Activated T-cell treated with anti-CD3 and anti-CD28 coated beads for 48 hours (primary cell): ENCODE data around the gene MAML2.

Experiments used
- DNase-seq: peaks from one replicate; pipeline ENCODE4 v3.0.0-alpha.2; 2020; ENCODE audit warnings: low read depth

Gene MAML2

DNA sequence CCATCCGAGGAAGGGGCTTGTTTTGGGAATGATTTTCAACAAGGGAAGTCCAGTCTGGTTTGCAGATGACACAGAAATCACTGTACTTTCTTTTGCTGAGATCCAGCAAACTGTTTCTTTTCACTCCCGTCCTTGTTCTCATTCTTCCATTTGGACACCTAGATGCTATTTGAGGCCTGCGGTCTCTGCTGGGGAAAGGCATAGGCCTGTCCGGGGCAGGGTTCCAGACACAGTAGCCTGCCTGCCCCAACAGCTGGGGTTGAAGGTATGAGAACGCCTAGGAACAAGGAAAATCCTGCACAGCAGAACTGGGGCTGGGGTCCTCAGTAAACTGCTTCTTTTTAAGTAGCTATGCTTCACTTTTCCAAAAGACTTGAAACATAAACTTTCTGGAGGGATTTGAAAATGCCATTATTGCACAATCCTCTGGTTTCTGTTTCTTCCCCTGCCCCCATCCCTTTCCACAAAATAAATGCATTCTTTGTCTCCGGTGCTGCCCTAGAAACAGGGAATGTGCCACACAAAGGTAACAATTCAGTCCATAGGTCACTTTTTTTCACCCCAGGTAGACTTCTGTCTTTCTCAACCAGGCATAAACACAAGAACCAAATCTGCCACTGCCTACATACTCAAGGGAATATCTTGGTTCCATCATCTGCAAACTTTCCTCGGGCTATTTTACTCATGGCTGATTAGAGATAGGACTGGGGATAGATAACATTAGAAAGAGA is 244.3 kb downstream of the MAML2 start:
- DNase-seq = no peak

DNA sequence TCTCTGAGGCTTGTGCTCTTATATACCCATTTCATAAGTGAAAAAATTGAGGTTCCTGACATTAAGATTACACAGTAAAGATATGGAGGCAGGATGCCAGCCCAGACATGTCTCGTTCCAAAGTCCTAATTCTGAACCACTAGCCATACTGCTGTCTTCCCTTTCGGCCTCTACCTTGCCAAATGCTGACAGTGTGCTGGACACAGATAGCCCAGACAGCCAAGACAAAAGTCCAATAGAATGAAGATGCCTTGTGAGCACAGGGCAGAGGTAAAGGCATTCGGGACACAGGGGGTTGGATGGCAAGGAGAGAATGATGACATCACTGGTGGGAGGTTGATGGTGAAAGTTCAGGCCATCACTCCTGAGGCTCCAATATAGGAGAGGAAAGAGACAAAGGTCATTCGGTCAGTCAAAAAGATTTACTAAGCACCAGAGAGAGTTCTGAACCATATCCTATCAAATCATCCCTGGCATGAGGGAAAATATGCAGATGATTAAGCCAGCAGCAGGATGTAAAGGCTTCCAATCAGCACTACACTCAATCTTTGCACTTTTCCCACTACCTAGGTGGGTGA is 245.1 kb downstream of the MAML2 start:
- DNase-seq = no peak

GRCh38 chr11:96096360-96096759 is 246.6 kb downstream of the MAML2 start:
- DNase-seq = no peak

- DNase-seq = no peak
Measured at GRCh38 chr11:96095884-96096303, 247.1 kb downstream of the MAML2 start.

DNA sequence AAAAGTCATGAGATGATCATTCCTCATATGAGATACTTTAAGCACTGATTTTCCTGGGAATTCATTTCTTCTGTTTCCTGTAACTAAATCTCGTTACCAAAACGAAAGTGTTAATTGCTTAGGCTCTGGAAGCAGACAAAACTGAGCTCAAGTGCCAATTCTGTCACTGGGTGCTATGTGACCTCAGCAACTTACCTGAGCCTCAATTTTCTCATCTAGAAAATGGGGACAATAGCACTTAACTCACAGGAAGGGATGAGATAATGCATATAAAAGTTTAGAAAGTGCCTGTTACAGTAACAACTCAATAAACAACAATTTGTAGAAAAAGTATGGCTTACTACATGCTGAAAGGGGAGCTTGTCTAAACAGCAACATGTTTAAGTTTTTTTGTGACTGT is 248.8 kb downstream of the MAML2 start:
- DNase-seq = no peak

DNA sequence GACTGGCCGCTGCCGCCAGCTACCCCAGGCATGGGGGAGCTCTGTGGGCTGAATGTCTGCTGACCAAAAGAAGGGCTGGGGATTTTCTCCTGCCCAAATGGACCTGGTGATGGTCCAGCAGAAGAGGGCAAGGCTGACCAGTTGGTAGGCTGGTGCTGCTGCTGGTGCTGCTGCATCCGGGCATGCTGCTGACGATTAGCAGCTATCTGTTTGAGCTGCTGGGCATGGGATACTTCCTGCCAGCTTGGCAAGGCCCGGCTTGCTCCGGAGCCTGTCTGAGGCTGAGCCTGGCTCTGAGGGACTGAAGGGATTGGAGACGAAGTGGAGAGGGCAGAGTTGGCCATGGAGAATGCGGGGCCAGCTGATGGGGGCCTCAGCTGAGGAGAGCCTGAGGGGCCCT is 250.5 kb downstream of the MAML2 start:
- no peak for DNase-seq

- DNase-seq = no peak
Measured at GRCh38 chr11:96091476-96091875, 251.5 kb downstream of the MAML2 start.

- no peak for DNase-seq
Measured at GRCh38 chr11:96090711-96091110, 252.3 kb downstream of the MAML2 start.

GRCh38 chr11:96088914-96089313 is 254.1 kb downstream of the MAML2 start:
- no peak for DNase-seq

DNA sequence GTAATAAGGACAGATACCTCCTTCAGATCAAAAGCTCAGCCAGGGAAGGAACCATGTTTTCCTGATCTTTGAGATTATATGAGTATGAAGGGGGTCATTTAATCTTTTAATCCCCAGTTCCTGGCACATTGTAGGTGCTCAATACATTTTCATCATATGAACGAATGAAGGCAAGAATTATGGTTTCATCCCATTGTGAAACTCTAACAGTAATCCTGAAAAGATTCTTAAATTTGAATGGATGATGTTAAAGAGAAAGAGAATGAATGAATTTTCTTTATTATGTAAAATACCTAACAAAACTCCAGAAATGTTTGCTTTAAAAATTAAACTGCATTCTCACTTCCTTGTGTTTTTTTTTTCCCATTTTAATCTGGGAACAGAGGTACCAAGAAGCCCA is 256.9 kb downstream of the MAML2 start:
- DNase-seq = no peak

- no peak for DNase-seq
Measured at GRCh38 chr11:96085319-96085930, 257.6 kb downstream of the MAML2 start.

GRCh38 chr11:96084610-96085318 is 258.2 kb downstream of the MAML2 start:
- no peak for DNase-seq

DNA sequence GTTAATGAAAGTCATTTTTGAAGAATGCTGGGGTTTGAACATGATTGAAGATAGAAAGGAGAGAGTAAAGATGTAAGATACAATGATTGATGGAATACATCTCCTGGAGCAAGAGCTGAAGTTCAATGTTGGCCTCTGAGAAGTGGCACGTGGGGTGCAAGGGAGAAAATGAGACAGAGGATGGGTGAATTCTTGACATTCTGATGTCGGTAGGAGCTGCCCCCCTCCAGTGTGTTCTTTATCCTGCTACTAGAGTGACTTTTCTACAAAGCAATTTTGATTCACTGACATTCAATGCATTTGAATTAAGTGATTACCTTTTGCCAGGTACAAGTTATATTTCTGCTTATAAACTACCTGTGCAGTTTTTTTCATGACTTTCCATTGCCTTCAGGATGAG is 260.1 kb downstream of the MAML2 start:
- no peak for DNase-seq

DNA sequence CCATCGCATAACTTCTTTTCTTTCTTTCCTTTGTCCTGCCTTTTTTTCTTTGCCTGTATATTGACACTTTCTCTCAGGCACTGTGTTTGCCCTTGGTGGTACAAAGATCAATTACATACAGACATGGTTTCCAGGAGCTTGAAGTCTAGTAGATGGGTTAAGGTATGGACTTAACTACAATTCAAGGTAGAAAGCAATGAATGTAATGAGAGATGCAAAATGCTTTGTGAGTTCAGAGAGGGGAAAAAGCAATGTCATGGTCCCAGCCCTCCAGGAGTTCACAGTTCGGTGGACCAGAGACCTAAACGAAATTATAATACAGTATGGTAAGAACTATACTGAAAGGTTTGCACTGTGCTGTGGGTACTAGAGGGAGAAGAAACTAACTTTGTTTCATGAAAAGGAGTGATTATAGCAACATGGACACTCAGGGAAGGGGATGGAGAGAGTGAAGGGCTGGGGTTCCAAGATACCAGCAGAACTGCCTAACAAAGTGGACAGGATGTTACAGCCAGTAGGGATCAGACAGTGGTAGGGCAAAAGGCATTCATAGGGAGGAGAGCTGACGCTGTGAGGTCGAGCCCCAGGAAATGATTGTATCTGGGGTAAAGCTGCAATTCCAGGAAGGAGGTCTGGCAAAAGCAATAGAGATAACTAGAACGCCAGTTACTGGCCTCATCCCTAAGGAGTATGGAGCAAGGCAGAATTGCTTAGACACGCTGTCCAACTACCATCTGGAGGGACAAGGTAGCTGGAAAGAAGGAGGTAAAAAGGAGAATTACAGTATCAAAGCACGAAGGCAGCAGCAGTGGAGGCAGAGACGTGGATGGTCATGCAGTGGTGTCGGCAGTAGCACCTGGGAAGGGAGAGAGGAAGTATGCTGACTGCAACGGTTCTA is 260.7 kb downstream of the MAML2 start:
- no peak for DNase-seq

GRCh38 chr11:96081561-96081960 is 261.4 kb downstream of the MAML2 start:
- DNase-seq = no peak

- DNase-seq = no peak
Measured at GRCh38 chr11:96079691-96080090, 263.3 kb downstream of the MAML2 start.

- DNase-seq = no peak
Measured at GRCh38 chr11:96075532-96075959, 267.4 kb downstream of the MAML2 start.

DNA sequence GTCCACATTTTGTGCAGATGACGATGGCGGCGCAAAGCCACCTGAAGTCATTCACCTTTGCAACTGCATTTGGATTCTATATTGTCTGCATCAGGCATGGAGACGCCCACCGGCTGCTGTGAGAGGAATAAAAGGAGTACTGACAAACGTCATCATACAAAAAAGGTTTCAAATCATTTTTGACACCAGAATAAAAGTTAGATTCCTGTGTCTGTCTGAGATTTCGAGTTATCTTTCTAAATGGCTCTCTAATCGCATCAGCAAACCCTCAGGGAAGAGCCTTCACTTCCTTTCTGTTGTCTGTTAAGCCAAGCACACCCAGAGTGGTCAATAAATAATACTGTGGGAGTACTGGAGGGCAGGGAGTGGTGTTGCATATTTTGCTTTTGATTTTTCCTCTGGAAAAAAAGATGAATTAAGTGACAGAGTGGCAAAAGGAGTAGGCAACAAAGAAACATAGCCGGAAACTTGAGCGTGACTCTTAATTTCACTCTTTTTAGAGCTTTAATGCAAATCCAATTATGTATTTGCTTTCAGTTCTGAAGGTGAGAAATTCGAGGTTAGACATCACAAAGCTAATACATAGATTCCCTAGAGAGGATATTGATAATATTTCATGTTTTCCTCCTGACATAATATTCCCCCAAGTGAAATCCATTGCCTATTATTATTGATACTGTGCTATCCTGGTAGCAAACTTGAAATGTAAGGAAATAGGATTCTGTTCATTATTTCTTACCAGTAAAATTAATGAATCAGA is 268.3 kb downstream of the MAML2 start:
- DNase-seq = no peak

DNA sequence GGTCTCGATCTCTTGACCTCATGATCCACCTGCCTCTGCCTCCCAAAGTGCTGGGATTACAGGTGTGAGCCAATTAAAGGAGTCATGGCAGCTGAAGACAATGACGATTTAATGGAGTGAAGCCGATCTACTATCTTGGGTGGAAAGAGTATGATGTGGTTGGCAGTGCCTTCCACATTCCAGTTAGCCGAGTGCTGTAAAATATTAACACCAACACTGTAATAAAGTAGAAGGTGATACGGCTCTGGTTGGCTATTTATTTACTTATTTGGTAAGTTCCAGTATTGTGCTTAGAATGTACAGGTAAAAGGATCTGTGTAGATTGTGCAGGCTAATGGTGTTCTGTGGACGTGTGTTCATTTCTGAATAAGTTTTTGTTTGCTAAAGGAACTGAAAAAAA is 269.5 kb downstream of the MAML2 start:
- DNase-seq = no peak

DNA sequence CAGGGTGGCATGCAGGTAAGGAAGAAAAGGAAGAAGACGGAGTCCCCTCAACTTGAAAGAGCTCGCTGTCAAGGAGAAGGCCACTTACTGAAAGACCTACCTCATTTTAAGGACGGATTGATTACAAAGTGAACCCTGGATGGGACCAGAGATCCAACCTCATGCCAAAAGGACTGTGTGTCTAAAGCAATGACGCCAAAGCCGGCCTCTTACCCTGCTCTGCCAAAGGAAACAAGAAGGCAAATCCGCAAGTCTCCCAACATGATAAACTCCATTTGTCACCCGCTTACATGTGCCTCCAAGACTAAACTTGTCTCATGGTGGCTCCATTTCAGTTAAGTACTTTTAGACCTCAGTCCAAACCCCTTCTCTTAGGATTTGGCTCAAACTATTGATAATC is 270.4 kb downstream of the MAML2 start:
- DNase-seq = no peak

GRCh38 chr11:96070453-96070852 is 272.5 kb downstream of the MAML2 start:
- no peak for DNase-seq
